DMS53 treated with DMSO at 0.1 percent for 48 hours (cell line): ENCODE results near the gene MALRD1.
"Not testable (repeated sequence)": the region's sequence is repeated elsewhere in the genome, so short reads cannot be mapped to it uniquely, and the experiment has no call there.

ENCODE experiments used
- DNase-seq: peaks from one replicate; lab custom pipeline; 2025; ENCODE audit not compliant: unreplicated experiment; lab: John Stamatoyannopoulos, UW

MALRD1 gene

GRCh38 chr10:19483421-19483820, 434.8 kb downstream of the MALRD1 start:
- no peak for DNase-seq

GRCh38 chr10:19488592-19489280, 440.1 kb downstream of the MALRD1 start:
- no peak for DNase-seq

- no peak for DNase-seq
Measured at GRCh38 chr10:19491166-19491565, 442.6 kb downstream of the MALRD1 start.

GRCh38 chr10:19493917-19494316, 445.3 kb downstream of the MALRD1 start:
- DNase-seq = no peak

GRCh38 chr10:19497026-19497425, 448.4 kb downstream of the MALRD1 start:
- DNase-seq = no peak

- no peak for DNase-seq
Measured at GRCh38 chr10:19498393-19499290, 450.0 kb downstream of the MALRD1 start.

GRCh38 chr10:19499291-19499770, 450.7 kb downstream of the MALRD1 start:
- no peak for DNase-seq

- DNase-seq = no peak
Measured at GRCh38 chr10:19500959-19501358, 452.4 kb downstream of the MALRD1 start.

GRCh38 chr10:19505320-19506312, 457.0 kb downstream of the MALRD1 start:
- DNase-seq = no peak

GRCh38 chr10:19510005-19510732, 461.6 kb downstream of the MALRD1 start:
- not testable (repeated sequence) for DNase-seq

GRCh38 chr10:19518109-19518508, 469.5 kb downstream of the MALRD1 start:
- no peak for DNase-seq

GRCh38 chr10:19518632-19519031, 470.0 kb downstream of the MALRD1 start:
- DNase-seq = no peak

GRCh38 chr10:19531324-19531723, 482.7 kb downstream of the MALRD1 start:
- no peak for DNase-seq

- DNase-seq = no peak
Measured at GRCh38 chr10:19532411-19532810, 483.8 kb downstream of the MALRD1 start.

GRCh38 chr10:19541299-19541698, 492.7 kb downstream of the MALRD1 start:
- DNase-seq = no peak

GRCh38 chr10:19546224-19546623, 497.6 kb downstream of the MALRD1 start:
- no peak for DNase-seq

GRCh38 chr10:19549503-19549902, 500.9 kb downstream of the MALRD1 start:
- DNase-seq = no peak

GRCh38 chr10:19556666-19557065, 508.1 kb downstream of the MALRD1 start:
- DNase-seq = no peak

GRCh38 chr10:19561181-19561580, 512.6 kb downstream of the MALRD1 start:
- no peak for DNase-seq
